ENCODE results near the gene STXBP1. TPM values are rescaled to one million over a fixed set of nuclear protein-coding genes. Genes with fewer than 3 reads are reported as not detected.
"Not testable (repeated sequence)": the region's sequence is repeated elsewhere in the genome, so short reads cannot be mapped to it uniquely, and the experiment has no call there.

STXBP1 gene
- total RNA-seq, 2 donors from 2014 or later: 11.4 to 28.0 TPM

GRCh38 chr9:127598839-127599549 lies 13.1 kb upstream of the STXBP1 start:
- DNase-seq (ENCODE audit: low spot score in 2 of 2) (no peak), ATAC-seq (no peak)
- no peaks in the 10 kb centered on the region for H3K36me3 Mint-ChIP-seq
- no peaks in the 10 kb centered on the region for H3K9me3 Mint-ChIP-seq
- no peak overlapping the region for H3K27ac Mint-ChIP-seq

GRCh38 chr9:127599550-127599891 lies 12.6 kb upstream of the STXBP1 start:
- ATAC-seq (no peak), DNase-seq (ENCODE audit: low spot score in 2 of 2) (no peak)
- Mint-ChIP-seq H3K9me3 (no peaks in the 10 kb centered on the region), H3K36me3 (no peaks in the 10 kb centered on the region), H3K27ac (no peak overlapping the region)

- Mint-ChIP-seq H3K36me3 (no peaks in the 10 kb centered on the region), H3K9me3 (no peaks in the 10 kb centered on the region), H3K27ac (no peak overlapping the region)
- no peak for DNase-seq (ENCODE audit: low spot score in 2 of 2)
- no peak for ATAC-seq
Observed at GRCh38 chr9:127603226-127603625, 8.9 kb upstream of the STXBP1 start.

GRCh38 chr9:127606043-127606442 lies 6.0 kb upstream of the STXBP1 start:
- DNase-seq (ENCODE audit: low spot score in 2 of 2): no peak
- Mint-ChIP-seq H3K36me3 (no peaks in the 10 kb centered on the region), H3K9me3 (no peaks in the 10 kb centered on the region), H3K27ac (no peak overlapping the region)
- ATAC-seq: no peak

- DNase-seq (ENCODE audit: low spot score in 2 of 2) (peak; percentile 79 to 85), ATAC-seq (peak; percentile 70 to 73)
- Mint-ChIP-seq H3K9me3 (no peaks in the 10 kb centered on the region), H3K36me3 (no peaks in the 10 kb centered on the region), H3K27ac (peak overlapping the region in 1 of 2 donors; percentile 64)
Observed at GRCh38 chr9:127608104-127608966, 3.7 kb upstream of the STXBP1 start.

- H3K9me3 Mint-ChIP-seq: no peaks in the 10 kb centered on the region
- peak overlapping the region; percentile 27 to 92 for H3K27ac Mint-ChIP-seq
- H3K36me3 Mint-ChIP-seq: no peaks in the 10 kb centered on the region
- DNase-seq (ENCODE audit: low spot score in 2 of 2) (no peak), ATAC-seq (peak; percentile 10 to 14)
Observed at GRCh38 chr9:127611603-127611898, 526 bp upstream of the STXBP1 start.

- no peaks in the 10 kb centered on the region for H3K9me3 Mint-ChIP-seq
- ATAC-seq: peak in 1 of 2 donors; percentile 16
- H3K36me3 Mint-ChIP-seq: no peaks in the 10 kb centered on the region
- H3K27ac Mint-ChIP-seq: peak overlapping the region in 1 of 2 donors; percentile 44
- peak; percentile 42 to 63 for DNase-seq (ENCODE audit: low spot score in 2 of 2)
Observed at GRCh38 chr9:127612939-127613582, 984 bp downstream of the STXBP1 start.

- H3K27ac Mint-ChIP-seq: peak overlapping the region in 1 of 2 donors; percentile 25
- no peaks in the 10 kb centered on the region for H3K36me3 Mint-ChIP-seq
- ATAC-seq: no peak
- H3K9me3 Mint-ChIP-seq: no peaks in the 10 kb centered on the region
- no peak for DNase-seq (ENCODE audit: low spot score in 2 of 2)
Observed at GRCh38 chr9:127613583-127613954, 1.5 kb downstream of the STXBP1 start.

GRCh38 chr9:127614961-127615360 lies 2.9 kb downstream of the STXBP1 start:
- Mint-ChIP-seq H3K9me3 (no peaks in the 10 kb centered on the region), H3K27ac (no peak overlapping the region), H3K36me3 (no peaks in the 10 kb centered on the region)
- DNase-seq (ENCODE audit: low spot score in 2 of 2) (no peak), ATAC-seq (no peak)

- H3K9me3 Mint-ChIP-seq, H3K36me3 Mint-ChIP-seq: not testable (repeated sequence)
- DNase-seq (ENCODE audit: low spot score in 2 of 2) (peak in 1 of 2 donors; percentile 19), ATAC-seq (peak; percentile 59 to 99)
- peak overlapping the region in 1 of 2 donors; percentile 81 for H3K27ac Mint-ChIP-seq
Observed at GRCh38 chr9:127621339-127621970, 9.4 kb downstream of the STXBP1 start.

- DNase-seq (ENCODE audit: low spot score in 2 of 2) (no peak), ATAC-seq (no peak)
- Mint-ChIP-seq H3K9me3 (no peaks in the 10 kb centered on the region), H3K27ac (no peak overlapping the region), H3K36me3 (no peaks in the 10 kb centered on the region)
Observed at GRCh38 chr9:127626752-127627493, 14.8 kb downstream of the STXBP1 start.

- no peaks in the 10 kb centered on the region for H3K36me3 Mint-ChIP-seq
- no peak overlapping the region for H3K27ac Mint-ChIP-seq
- DNase-seq (ENCODE audit: low spot score in 2 of 2) (no peak), ATAC-seq (no peak)
- no peaks in the 10 kb centered on the region for H3K9me3 Mint-ChIP-seq
Observed at GRCh38 chr9:127627494-127627855, 15.4 kb downstream of the STXBP1 start.

- ATAC-seq: no peak
- Mint-ChIP-seq H3K36me3 (no peaks in the 10 kb centered on the region), H3K27ac (peak overlapping the region; percentile 50 to 74), H3K9me3 (no peaks in the 10 kb centered on the region)
- DNase-seq (ENCODE audit: low spot score in 2 of 2): no peak
Observed at GRCh38 chr9:127628758-127629467, 16.8 kb downstream of the STXBP1 start.

- H3K27ac Mint-ChIP-seq: peak overlapping the region; percentile 16 to 50
- no peaks in the 10 kb centered on the region for H3K9me3 Mint-ChIP-seq
- DNase-seq (ENCODE audit: low spot score in 2 of 2) (no peak), ATAC-seq (peak in 1 of 2 donors; percentile 29)
- H3K36me3 Mint-ChIP-seq: no peaks in the 10 kb centered on the region
Observed at GRCh38 chr9:127629468-127630081, 17.5 kb downstream of the STXBP1 start.

- ATAC-seq (no peak), DNase-seq (ENCODE audit: low spot score in 2 of 2) (no peak)
- H3K27ac Mint-ChIP-seq: no peak overlapping the region
- H3K9me3 Mint-ChIP-seq: no peaks in the 10 kb centered on the region
- H3K36me3 Mint-ChIP-seq: no peaks in the 10 kb centered on the region
Observed at GRCh38 chr9:127633216-127633862, 21.3 kb downstream of the STXBP1 start.

All from activated naive CD4-positive, alpha-beta T cell treated with anti-CD3 and anti-CD28 coated beads, Interleukin-2, amount 50 U/mL, for 72 hours (primary cell).